MM.1S (cell line): ENCODE data around the gene LGALS12.

Source experiments
- DNase-seq: peaks from one replicate; pipeline ENCODE4 v3.0.0-alpha.2; 2015
- H2AFZ ChIP-seq: fragments of 300-600 bp; sonication (generic); 2 replicates; pipeline ENCODE4 v1.6.0; 2016; ENCODE audit warnings: antibody characterized with exemption, low read length
- H3F3A ChIP-seq: fragments of 300-600 bp; sonication (generic); 2 replicates; pipeline ENCODE4 v1.6.1; 2016; ENCODE audit warnings: mild to moderate bottlenecking, antibody characterized with exemption, low read length, moderate library complexity, mixed read lengths; ENCODE audit not compliant: insufficient read depth
- H3K27ac ChIP-seq: fragments of 300-600 bp; sonication (generic); 2 replicates; pipeline ENCODE4 v1.5.1; 2016; ENCODE audit warnings: mild to moderate bottlenecking, low read length
- H3K27me3 ChIP-seq: fragments of 300-600 bp; sonication (generic); replicated peaks from 2 replicates; pipeline ENCODE4 v1.6.0; 2016; ENCODE audit warnings: low read length; ENCODE audit not compliant: insufficient read depth
- H3K36me3 ChIP-seq: fragments of 300-600 bp; sonication (generic); replicated peaks from 2 replicates; pipeline ENCODE4 v1.6.1; 2016; ENCODE audit warnings: mild to moderate bottlenecking, low read length, mixed read lengths; ENCODE audit not compliant: insufficient read depth
- H3K4me1 ChIP-seq: fragments of 300-600 bp; sonication (generic); 2 replicates; pipeline ENCODE4 v1.6.1; 2016; ENCODE audit warnings: low read length, mixed read lengths
- H3K4me2 ChIP-seq: fragments of 300-600 bp; sonication (generic); 2 replicates; pipeline ENCODE4 v1.6.0; 2016; ENCODE audit warnings: low read depth, low read length
- H3K4me3 ChIP-seq: fragments of 300-600 bp; sonication (generic); 2 replicates; pipeline ENCODE4 v1.5.1; 2016; ENCODE audit warnings: low read length, mixed read lengths
- H3K79me2 ChIP-seq: fragments of 300-600 bp; sonication (generic); 2 replicates; pipeline ENCODE4 v1.6.1; 2016; ENCODE audit warnings: mixed run types, low read length, mixed read lengths
- H3K9ac ChIP-seq: fragments of 300-600 bp; sonication (generic); 2 replicates; pipeline ENCODE4 v1.6.1; 2016; ENCODE audit warnings: low read length, mixed read lengths
- H3K9me2 ChIP-seq: fragments of 300-600 bp; sonication (generic); replicated peaks from 2 replicates; pipeline ENCODE4 v1.6.1; 2016; ENCODE audit warnings: mild to moderate bottlenecking, low read length, mixed read lengths; ENCODE audit not compliant: insufficient read depth
- H3K9me3 ChIP-seq: fragments of 300-600 bp; sonication (generic); replicated peaks from 2 replicates; pipeline ENCODE4 v1.6.1; 2016; ENCODE audit warnings: mild to moderate bottlenecking, low read length, mixed read lengths; ENCODE audit not compliant: insufficient read depth
- H4K20me1 ChIP-seq: fragments of 300-600 bp; sonication (generic); 2 replicates; pipeline ENCODE4 v1.6.1; 2016; ENCODE audit warnings: mild to moderate bottlenecking, low read length, moderate library complexity, mixed read lengths; ENCODE audit not compliant: insufficient read depth
- EZH2 ChIP-seq: fragments of 300-600 bp; sonication (generic); optimal IDR thresholded peaks from 2 replicates; pipeline ENCODE3; 2017; ENCODE audit warnings: low read depth, mild to moderate bottlenecking, antibody characterized with exemption, low read length, mixed read lengths
- EZH2phosphoT487 ChIP-seq: fragments of 300-600 bp; sonication (generic); IDR thresholded peaks from 2 replicates; pipeline ENCODE4 v1.6.1; 2018; ENCODE audit warnings: antibody characterized with exemption, low read length
- TF ChIP-seq, protein P1 (sequence below): fragments of 300-600 bp; sonication (generic); IDR thresholded peaks from 2 replicates; pipeline ENCODE4 v1.5.1; 2016; ENCODE audit warnings: antibody characterized with exemption, low read length, mixed read lengths

LGALS12 gene

GRCh38 chr11:63506876-63507275 lies 992 bp downstream of the LGALS12 start:
- no peaks in the 10 kb centered on the region for H3K9me3 ChIP-seq
- H3K27me3 ChIP-seq: no peaks in the 10 kb centered on the region
- no peak overlapping the region for H3K9ac ChIP-seq
- H2AFZ ChIP-seq: no peak overlapping the region
- no peak overlapping the region for H3K27ac ChIP-seq
- H3K4me3 ChIP-seq: no peak overlapping the region
- H3F3A ChIP-seq: no peaks in the 10 kb centered on the region
- no peak overlapping the region for H3K4me2 ChIP-seq
- no peaks in the 10 kb centered on the region for H3K79me2 ChIP-seq
- no peaks in the 10 kb centered on the region for H3K4me1 ChIP-seq
- no peaks in the 10 kb centered on the region for H4K20me1 ChIP-seq
- H3K9me2 ChIP-seq: no peaks in the 10 kb centered on the region
- no peak for DNase-seq
- TF ChIP-seq, protein P1, sequence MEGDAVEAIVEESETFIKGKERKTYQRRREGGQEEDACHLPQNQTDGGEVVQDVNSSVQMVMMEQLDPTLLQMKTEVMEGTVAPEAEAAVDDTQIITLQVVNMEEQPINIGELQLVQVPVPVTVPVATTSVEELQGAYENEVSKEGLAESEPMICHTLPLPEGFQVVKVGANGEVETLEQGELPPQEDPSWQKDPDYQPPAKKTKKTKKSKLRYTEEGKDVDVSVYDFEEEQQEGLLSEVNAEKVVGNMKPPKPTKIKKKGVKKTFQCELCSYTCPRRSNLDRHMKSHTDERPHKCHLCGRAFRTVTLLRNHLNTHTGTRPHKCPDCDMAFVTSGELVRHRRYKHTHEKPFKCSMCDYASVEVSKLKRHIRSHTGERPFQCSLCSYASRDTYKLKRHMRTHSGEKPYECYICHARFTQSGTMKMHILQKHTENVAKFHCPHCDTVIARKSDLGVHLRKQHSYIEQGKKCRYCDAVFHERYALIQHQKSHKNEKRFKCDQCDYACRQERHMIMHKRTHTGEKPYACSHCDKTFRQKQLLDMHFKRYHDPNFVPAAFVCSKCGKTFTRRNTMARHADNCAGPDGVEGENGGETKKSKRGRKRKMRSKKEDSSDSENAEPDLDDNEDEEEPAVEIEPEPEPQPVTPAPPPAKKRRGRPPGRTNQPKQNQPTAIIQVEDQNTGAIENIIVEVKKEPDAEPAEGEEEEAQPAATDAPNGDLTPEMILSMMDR: no peak
- TF ChIP-seq EZH2phosphoT487 (no peak), EZH2 (no peak)
- H3K36me3 ChIP-seq: no peaks in the 10 kb centered on the region

DNA sequence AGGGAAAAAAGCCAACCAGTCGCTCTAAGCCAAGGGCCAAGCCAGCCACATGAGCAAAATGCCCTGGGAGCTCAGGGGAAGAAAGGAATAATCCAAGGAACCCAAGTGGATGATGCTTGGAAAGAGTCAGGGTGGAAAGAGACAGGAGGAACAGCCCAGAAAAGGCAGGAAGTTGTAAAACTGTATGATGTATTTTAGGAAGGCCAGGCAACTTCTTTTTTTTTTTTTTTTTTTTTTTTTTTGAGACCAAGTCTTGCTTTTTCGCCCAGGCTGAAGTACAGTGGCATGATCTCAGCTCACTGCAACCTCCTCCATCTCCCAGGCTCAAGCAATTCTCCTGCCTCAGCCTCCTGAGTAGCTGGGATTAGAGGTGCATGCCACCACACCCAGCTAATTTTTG lies 1.6 kb downstream of the LGALS12 start:
- no peak overlapping the region for H3K4me3 ChIP-seq
- H3K79me2 ChIP-seq: no peaks in the 10 kb centered on the region
- H3K27me3 ChIP-seq: no peaks in the 10 kb centered on the region
- H3K36me3 ChIP-seq: no peaks in the 10 kb centered on the region
- H3K9me2 ChIP-seq: no peaks in the 10 kb centered on the region
- no peak for DNase-seq
- no peak overlapping the region for H3K4me2 ChIP-seq
- H3K27ac ChIP-seq: no peak overlapping the region
- no peaks in the 10 kb centered on the region for H3K4me1 ChIP-seq
- no peak overlapping the region for H3K9ac ChIP-seq
- no peaks in the 10 kb centered on the region for H3K9me3 ChIP-seq
- TF ChIP-seq EZH2phosphoT487 (no peak), EZH2 (no peak)
- TF ChIP-seq, protein P1: no peak
- H2AFZ ChIP-seq: no peak overlapping the region
- H3F3A ChIP-seq: no peaks in the 10 kb centered on the region
- H4K20me1 ChIP-seq: no peaks in the 10 kb centered on the region

- H2AFZ ChIP-seq: no peak overlapping the region
- H3K36me3 ChIP-seq: no peaks in the 10 kb centered on the region
- H3K4me2 ChIP-seq: no peak overlapping the region
- no peak overlapping the region for H3K9ac ChIP-seq
- no peak overlapping the region for H3K4me3 ChIP-seq
- H3K27me3 ChIP-seq: no peaks in the 10 kb centered on the region
- DNase-seq: peak; percentile 37
- H3K27ac ChIP-seq: no peak overlapping the region
- TF ChIP-seq EZH2: no peak
- TF ChIP-seq, protein P1: peak; percentile 47
- TF ChIP-seq EZH2phosphoT487: no peak
- H3K9me3 ChIP-seq: no peaks in the 10 kb centered on the region
- H3K79me2 ChIP-seq: no peaks in the 10 kb centered on the region
- H3K4me1 ChIP-seq: no peaks in the 10 kb centered on the region
- H3K9me2 ChIP-seq: no peaks in the 10 kb centered on the region
- H3F3A ChIP-seq: no peaks in the 10 kb centered on the region
- no peaks in the 10 kb centered on the region for H4K20me1 ChIP-seq
These were observed 2.1 kb downstream of the LGALS12 start for GRCh38 chr11:63508009-63508408.

DNA sequence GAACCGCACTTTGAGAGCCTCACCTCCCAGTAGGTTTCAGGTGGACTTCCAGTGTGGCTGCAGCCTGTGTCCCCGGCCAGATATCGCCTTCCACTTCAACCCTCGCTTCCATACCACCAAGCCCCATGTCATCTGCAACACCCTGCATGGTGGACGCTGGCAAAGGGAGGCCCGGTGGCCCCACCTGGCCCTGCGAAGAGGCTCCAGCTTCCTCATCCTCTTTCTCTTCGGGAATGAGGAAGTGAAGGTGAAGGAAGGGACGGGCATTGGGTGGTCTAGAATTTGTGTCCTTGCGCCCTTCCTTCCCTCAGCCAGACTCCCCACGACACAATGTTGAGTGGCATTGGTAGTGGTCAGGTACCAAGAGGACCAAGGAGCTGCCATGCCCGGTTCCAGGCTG lies 2.9 kb downstream of the LGALS12 start:
- Histone ChIP-seq H3K9me2 (no peaks in the 10 kb centered on the region), H3K79me2 (no peaks in the 10 kb centered on the region), H3F3A (no peaks in the 10 kb centered on the region), H3K9me3 (no peaks in the 10 kb centered on the region), H3K27ac (no peak overlapping the region), H2AFZ (no peak overlapping the region), H4K20me1 (no peaks in the 10 kb centered on the region), H3K27me3 (no peaks in the 10 kb centered on the region), H3K4me3 (no peak overlapping the region), H3K9ac (no peak overlapping the region), H3K4me1 (no peaks in the 10 kb centered on the region), H3K4me2 (no peak overlapping the region), H3K36me3 (no peaks in the 10 kb centered on the region)
- no peak for DNase-seq
- TF ChIP-seq EZH2 (no peak), EZH2phosphoT487 (no peak)
- TF ChIP-seq, protein P1: no peak
